ENCODE measurements around the gene HDGFL3.
A peak's percentile ranks its signal among the peaks of the same experiment; 100 is the strongest.
"Not testable (repeated sequence)": the region's sequence is repeated elsewhere in the genome, so short reads cannot be mapped to it uniquely, and the experiment has no call there.

Gene HDGFL3

DNA sequence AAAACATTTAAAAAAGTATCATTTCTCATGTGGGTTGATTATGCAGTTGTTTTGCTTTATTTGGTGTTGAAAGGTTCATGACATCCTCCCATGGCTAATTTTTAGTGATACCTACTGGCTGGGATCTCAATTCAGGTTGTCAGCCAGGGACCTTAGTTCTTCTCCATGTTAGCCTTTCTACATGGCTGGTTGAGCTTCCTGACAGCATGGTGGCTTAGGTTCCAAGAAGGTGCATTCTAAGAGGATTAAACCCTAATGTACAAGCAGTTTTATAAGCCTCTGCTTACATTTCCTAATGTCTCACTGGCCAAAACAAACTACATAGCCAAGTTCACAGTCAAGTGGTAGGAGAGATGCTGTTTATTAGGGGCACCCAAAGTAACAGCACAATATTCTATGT, 109.5 kb downstream of the HDGFL3 start:
- DNase-seq, result peak; percentile 45

DNA sequence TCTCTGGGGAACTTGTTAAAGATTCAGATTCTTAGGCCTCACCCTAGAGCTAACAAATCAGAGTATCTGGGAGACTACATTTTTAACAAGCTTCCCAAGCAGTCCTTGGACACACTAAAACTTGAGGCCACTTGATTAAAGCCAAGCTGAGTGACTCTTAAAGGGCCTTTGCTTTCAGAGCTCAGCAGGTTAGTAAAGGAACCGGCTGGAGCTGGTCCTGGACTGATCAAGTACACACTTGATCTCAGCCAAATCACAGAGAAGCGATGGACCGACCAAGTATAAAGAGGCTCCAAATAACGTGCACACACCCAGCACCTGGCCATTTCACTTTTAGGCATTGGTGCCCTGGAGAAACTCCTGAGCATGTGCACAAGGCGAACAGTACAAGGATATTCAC, 113.0 kb downstream of the HDGFL3 start:
- DNase-seq, result no peak

- peak; percentile 17 for DNase-seq
Observed at GRCh38 chr15:83092309-83092976, 115.2 kb downstream of the HDGFL3 start.

DNA sequence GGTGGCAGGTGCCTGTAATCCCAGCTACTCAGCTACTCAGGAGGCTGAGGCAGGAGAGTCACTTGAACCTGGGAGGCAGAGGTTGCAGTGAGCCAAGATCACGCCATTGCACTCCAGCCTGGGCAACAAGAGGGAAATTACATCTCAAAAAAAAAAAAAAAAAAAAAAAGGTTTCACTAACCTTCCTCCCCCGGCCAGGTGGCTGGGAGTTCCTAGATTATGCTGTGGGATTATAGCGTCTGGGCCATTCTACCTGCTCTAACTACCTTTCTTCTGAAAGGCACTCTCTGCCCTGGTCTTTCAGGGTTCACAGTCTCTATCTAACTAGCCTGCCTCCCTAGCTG, 115.7 kb downstream of the HDGFL3 start:
- not testable (repeated sequence) for DNase-seq

- DNase-seq, result peak; percentile 35
Observed at GRCh38 chr15:83090465-83090864, 117.2 kb downstream of the HDGFL3 start.

DNA sequence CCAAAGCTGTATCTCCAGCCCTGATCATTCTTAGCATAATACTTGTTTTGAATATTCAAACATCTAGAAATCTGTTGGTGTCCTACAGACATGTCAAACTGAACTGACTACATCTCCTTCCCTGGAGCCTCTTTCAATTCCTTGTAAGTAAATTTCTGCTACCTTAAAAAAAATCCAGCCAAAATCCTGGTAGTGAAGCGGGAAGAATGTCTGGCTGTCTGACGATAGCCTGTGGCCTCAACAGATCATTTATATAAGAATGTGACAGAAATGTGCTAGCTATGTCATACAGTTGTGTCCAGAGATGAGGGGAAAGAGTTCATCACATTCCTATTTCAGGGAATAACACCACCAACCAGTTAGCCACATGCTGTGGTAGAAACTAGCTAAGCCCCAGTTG, 118.7 kb downstream of the HDGFL3 start:
- DNase-seq, result no peak

- DNase-seq, result no peak
Observed at GRCh38 chr15:83087576-83087975, 120.0 kb downstream of the HDGFL3 start.

- DNase-seq, result not testable (repeated sequence)
Observed at GRCh38 chr15:83085864-83086552, 121.6 kb downstream of the HDGFL3 start.

- DNase-seq, result not testable (repeated sequence)
Observed at GRCh38 chr15:83085461-83085860, 122.2 kb downstream of the HDGFL3 start.

DNA sequence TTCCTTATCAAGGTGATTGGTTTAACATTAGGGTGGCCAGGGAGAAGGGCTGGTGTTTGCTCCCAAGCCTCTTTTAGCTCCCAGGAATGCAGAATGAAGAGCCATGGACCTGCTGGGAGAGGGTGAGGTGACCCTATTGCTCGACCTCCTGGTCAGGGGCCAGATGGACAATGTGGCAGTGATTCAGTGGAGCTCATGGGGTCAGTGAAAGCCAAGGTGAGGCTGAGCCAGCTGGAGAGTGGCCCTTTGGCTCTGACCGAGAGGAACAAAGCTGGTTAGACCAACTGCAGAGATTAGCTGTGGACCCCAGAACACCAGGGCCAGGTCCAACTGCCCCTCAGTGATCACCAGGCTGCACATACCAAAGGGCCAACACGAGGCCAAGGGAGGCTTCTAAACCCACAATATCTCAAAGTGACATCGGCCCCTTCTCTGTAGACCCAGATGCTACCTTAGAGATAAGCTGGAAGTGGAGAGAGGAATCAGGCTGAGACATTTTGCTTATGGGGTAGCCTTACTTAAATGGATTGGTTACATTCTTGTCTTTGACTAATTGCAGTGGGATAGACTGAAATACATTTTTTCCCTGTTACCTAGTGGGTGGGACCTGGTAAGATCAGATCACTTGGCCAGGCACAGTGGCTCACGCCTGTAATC, 124.8 kb downstream of the HDGFL3 start:
- no peak for DNase-seq

GRCh38 chr15:83081256-83082014, 126.2 kb downstream of the HDGFL3 start:
- no peak for DNase-seq

DNA sequence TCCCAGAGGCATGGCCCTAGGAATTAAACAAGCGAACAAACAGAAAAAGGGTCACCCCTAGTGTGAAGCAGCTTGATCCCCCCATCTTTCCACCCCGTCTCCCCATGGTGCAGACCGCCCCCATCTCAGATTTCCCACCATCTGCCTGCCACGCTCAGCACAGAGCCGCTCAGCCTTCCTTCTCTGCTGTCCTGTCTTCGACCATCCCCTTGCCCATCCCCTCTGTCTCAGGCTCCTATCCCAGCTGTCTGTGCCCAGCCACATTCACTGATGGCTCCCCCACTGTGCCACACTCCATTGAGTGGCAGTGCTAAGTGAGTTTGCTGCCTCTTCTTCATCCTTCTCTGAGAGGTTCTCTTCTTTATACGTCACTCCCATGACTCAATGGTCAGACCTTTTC, 128.9 kb downstream of the HDGFL3 start:
- no peak for DNase-seq

Data from NCI-H82 (cell line).